HG03565 (cell line): Measurements from ENCODE around the gene CA10.

Experiments
- ATAC-seq: cut with Tn5 transposase; IDR thresholded peaks from one replicate; pipeline ENCODE4 v1.9.1; 2021; ENCODE audit warnings: mild to moderate bottlenecking, moderate library complexity; ENCODE audit not compliant: unreplicated experiment

The CA10 gene

GRCh38 chr17:51613255-51613654 lies 545.3 kb downstream of the CA10 start:
- ATAC-seq = no peak

GRCh38 chr17:51612692-51613091 lies 545.8 kb downstream of the CA10 start:
- ATAC-seq = no peak

DNA sequence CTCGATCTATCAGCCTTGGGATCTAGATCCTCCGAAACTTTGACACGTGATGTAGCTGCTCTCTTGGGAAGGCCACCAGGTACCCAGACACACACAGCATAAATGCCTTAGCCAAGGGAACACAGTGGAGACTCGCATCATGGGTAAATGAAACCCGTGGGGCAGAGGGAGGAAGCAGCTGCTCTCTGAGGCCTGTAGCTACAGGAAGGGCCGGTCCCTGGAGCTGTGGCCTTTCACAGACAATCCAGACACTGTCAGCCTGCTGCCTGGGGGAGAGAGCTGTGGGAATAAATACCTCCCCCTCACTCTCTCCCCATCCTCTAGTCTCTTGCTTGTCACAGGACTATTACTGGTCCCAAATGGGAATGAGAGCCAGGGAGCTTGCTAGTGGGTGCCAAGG lies 546.9 kb downstream of the CA10 start:
- no peak for ATAC-seq

- no peak for ATAC-seq
Observed at GRCh38 chr17:51610834-51611233, 547.7 kb downstream of the CA10 start.

- no peak for ATAC-seq
Observed at GRCh38 chr17:51610155-51610554, 548.4 kb downstream of the CA10 start.

DNA sequence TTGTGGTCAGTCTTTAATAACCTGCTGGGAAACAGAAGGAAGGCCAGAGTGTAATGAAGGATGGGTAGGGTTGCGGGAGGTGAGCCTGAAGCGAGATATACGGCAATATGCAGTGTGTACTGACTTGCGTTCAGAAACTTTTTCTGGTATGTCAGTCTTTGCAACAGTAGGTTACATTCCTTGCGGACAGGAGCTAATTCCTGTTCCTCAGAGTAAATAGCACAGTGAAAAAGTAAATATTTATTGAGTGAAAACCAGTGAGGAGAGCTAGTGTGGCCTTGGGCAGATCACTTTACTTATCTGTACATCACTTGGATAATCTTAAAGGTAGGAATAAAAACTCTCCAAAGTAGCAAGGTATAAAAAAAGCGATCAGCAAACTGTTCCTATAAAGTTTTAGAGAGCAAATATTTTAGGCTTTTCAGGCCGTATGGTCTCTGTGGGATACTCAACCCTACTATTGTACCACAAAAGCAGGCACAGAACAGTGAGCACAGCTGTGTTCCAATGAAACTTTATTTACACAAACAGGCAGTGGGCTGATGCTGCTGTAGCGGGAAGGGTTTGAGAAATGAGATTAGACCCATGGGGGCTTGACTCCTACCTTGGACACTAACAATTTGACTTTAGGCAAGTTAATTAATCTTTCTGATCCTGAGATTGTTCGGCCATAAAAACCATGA lies 550.1 kb downstream of the CA10 start:
- ATAC-seq = no peak

DNA sequence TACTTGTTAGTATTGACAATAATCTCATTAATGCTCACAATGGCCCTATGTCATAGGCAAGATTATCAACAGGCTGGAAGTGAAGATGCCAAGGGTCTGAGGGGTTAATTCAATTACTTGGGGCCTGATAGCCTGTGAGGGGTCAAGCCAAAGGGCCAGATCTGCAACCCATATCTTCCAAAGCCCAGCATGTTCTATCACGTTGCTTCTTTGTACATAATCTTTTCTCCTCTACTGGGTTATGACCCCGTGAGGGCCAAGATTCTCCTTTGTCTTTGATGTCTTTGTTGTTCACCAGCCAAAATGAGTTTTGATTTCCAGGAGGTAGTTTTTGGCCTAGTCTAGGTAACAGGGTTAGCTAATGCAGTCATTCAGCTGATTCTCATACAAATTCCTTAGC lies 551.0 kb downstream of the CA10 start:
- ATAC-seq = no peak

DNA sequence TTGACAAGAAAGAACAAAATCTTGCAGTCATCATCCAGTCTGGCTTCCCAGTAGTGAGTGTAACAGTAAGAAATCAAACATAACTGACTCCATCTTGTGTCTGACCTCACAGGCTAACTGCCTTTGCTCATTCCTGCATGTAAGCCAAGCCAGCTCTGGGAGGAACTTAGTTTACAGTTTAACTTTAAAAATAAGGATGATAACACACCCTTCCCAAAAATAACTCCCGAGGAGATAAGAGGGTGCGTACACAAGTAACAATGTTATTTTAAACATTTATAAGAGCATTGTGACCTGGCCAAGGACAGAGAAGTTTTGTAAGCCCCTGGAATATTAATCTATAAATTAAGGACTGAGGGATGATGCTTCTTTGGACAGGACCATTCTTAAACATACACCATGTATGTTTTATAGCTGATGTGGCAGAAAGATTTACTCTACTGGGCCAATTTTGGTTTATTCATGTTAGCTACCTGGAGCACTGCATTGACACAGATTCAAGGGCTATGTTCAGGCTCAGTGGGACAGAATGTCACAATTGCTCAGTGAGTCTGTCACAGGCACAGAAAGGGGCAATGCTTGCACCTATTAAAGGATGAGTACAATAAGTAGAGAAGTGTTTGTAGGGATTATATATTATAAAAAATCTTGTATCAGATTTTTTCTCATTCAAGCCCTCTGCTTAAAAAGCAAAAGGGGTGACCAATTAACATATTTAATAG lies 554.1 kb downstream of the CA10 start:
- ATAC-seq = no peak

DNA sequence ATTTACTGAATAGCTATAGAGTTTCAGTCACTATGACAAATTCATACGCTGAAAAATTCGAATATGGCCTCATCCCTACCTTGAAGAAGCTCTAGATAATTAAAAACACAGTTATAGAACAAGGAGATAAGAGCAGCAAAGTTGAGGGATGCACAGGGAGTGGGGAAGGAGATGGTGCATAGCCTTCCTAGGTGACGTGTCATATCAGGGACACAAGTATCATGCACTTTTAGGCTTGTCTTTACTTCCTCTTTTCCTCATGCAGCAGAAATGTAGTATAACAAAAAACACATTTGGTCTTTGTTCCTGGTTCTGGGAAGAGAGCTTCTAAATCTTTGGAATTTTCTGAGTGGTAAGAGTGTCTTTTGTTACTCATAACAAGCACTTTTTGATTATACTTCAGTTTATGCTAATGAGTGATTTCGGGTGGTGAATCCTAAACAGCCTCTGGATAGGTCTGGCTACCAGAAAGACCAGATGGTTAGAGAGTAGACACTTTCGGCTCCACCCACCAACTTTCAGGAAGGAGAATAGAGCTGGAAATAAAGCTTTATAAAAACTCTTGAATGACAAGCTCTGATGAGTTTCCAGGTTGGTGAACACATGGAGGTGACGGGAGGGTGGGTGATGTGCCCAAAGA lies 556.8 kb downstream of the CA10 start:
- ATAC-seq = no peak

DNA sequence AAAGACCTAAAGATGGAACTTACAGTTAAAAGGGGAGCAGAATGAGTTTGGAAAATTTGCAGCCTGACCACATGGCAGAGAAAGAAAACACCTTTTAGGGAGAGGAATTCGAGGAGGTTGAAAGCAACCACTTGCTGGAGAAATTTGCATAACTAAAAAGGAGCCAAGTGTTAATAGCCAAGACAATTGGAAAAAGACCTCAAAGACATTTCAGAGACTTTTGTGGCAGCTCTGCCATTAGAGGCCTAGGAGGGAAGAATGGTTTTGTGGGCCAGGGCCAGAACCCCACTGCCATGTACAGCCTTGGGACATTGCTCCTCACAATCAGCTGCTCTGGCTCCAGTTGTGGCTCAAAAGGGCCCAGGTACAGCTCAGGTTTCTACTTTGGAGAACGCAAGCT lies 559.7 kb downstream of the CA10 start:
- no peak for ATAC-seq

- ATAC-seq = no peak
Observed at GRCh38 chr17:51597345-51597744, 561.2 kb downstream of the CA10 start.

- no peak for ATAC-seq
Observed at GRCh38 chr17:51595826-51596398, 562.6 kb downstream of the CA10 start.

DNA sequence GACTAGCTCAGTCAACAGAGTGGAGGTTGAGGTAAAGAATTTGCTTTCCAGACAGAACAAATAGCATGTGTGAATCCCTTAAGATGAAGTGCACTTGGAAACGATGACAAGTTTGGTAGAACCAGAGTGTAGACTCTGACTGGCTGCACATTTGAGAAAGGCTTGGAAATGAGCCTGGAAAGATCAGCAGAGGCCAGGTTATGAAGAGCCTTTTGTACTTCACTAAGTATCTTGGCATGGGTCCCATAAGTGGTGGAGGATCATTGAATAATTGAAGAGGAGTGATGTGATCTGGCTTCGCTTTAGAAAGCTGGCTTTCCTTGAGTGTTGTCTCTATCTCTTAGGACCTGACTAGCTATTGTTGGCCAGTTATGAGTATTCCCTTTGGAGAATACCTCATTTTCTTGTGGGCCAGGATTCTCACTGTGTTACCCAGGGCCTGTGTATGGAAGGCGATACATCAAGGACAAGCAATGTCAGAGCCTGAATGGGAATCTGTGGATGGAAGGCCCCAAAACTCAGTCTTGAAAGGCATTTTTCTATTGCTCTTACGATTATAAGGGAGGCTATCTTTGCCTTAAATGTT lies 568.4 kb downstream of the CA10 start:
- ATAC-seq = no peak

DNA sequence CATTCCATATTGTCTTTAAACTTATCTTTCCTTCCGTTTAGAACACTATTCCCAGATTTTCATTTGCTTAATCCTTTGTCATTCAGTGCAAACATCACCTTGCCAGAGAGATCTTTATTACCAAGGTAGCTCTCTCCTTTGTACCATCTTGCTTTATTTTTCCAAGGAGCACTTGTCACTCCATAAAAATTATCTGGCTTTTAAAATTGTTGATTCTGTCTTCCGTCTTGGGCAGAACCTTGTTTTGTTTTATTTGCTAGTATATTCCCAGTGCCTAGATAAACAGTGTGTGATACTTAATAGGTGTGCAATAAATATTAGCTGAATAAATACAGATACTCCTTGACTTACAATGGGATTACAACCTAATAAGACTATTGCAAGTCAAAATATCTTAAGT lies 570.5 kb downstream of the CA10 start:
- no peak for ATAC-seq

- ATAC-seq = no peak
Observed at GRCh38 chr17:51587516-51587915, 571.0 kb downstream of the CA10 start.

- ATAC-seq = no peak
Observed at GRCh38 chr17:51585514-51586104, 572.9 kb downstream of the CA10 start.

DNA sequence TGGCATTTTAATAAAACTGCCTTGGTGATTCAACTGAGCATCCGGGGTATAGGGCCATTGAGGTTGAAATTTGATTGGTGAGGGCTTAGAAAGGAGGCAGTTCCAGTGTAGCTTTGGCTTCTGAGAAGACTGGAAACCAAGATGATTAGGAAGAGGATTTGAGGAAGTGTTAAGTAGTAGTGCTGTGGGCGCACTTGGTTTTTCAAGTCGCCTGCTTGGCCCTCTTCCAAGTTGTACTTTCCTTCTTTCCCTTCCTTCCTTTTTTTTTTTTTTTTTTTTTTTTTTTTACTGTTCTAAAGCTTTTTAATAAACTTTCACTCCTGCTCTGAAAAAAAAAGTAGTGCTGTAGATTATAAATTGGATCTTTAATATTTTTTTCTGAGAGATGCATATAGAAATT lies 577.6 kb downstream of the CA10 start:
- ATAC-seq = no peak
